Left renal cortex interstitium (tissue), 4 donors: ENCODE results near the gene VPS52. TPM values are rescaled to one million over a fixed set of nuclear protein-coding genes. Genes with fewer than 3 reads are reported as not detected.
"Not testable (repeated sequence)": the region's sequence is repeated elsewhere in the genome, so short reads cannot be mapped to it uniquely, and the experiment has no call there.

Experiments used
- DNase-seq, 4 donors: peaks; one replicate each; pipeline ENCODE4 v3.0.0-alpha.2; 2013; ENCODE audit warnings: low read depth in 4 of 4, low spot score in 2 of 4, missing footprints in 1 of 4
- polyA plus RNA-seq, 4 donors: library from polyadenylated mRNA; unstranded; fragments of 120-200 nt; gene quantifications; one replicate each; pipeline ENCODE4 v1.2.1, GENCODE V29; 2013; ENCODE audit not compliant: insufficient read length in 4 of 4

VPS52 gene
- polyA plus RNA-seq, 4 donors: 59.5 to 98.7 (median 77.5) TPM

DNA sequence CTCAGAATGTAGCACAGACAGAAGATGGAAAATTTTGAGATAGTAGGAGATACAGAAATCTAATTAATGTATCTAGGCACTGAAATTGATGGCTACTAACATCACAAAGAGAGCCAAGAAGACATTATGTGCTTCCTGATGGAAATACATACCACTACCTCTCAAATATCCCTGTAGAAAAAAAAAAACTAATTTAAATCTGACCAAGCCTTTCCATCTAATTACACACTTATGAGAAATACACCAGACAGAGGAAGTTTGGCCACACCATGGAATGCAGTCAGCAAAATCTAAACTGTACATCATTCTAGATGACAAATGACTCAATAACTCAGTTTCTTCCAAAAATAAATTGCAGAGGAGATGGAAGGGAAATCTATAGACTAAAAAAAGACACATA, 18.9 kb downstream of the VPS52 start:
- DNase-seq: no peak

- no peak for DNase-seq
Observed at GRCh38 chr6:33251395-33252012, 20.2 kb downstream of the VPS52 start.

DNA sequence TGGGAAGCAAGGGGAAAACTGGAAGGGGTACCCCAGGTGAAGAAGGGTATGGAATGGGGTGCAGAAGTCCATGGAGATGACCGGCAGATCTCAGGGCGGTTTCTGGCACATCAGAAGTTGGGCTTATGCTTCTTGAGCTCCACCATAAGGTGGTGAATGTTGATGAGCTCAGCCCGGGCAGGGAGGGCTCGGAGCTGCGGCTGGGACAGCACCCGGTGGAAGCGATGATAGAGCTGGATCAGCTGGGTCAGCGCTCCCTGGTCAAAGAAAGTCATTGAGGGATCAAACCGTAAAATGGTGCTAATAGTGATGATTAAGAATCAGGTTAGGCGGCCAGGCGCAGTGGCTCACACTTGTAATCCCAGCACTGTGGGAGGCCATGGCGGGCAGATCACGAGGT, 20.9 kb downstream of the VPS52 start:
- DNase-seq: no peak

DNA sequence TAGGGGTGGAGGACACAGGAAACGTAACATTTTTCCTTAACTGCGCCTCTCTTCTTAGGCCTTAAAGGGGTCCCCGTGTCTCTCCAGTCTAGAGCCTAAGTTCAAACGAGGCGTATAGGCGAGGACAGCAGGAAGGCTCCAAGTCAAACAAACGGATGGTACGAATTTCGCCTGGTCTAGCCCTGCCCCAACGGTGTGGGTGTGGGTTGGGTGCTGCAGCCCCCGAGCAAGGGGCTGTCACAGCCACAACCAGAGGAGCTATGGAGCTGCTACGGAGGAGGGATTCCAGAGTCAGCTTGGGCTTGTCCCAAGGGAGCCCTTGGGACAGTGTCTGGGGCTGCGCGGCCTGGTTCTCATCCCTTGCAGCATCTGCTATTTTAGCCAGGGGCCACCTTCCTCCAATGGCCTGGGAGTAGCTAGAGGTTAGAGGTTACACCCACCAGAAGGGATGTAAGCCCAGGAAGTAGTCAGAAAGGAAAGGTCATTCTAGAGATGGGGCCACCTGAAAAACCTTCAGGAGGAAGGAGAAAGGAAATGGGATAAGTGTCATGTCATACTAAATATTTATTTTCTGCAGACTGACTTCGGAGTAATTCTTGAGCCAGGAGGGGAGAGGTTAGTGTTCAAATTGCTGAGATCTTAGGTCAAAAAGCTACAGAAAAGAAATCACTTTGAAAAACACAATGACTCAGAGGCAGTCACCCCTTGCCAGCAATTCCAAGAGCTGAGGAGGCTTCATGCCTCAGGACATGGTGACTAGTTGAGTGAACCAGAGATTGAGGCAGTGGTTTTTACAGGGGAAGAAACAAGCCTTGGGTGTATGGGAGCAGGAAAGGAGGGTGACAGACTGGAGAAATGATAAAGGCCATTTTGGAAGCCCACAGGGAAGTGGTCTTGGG, 21.7 kb downstream of the VPS52 start:
- no peak for DNase-seq

DNA sequence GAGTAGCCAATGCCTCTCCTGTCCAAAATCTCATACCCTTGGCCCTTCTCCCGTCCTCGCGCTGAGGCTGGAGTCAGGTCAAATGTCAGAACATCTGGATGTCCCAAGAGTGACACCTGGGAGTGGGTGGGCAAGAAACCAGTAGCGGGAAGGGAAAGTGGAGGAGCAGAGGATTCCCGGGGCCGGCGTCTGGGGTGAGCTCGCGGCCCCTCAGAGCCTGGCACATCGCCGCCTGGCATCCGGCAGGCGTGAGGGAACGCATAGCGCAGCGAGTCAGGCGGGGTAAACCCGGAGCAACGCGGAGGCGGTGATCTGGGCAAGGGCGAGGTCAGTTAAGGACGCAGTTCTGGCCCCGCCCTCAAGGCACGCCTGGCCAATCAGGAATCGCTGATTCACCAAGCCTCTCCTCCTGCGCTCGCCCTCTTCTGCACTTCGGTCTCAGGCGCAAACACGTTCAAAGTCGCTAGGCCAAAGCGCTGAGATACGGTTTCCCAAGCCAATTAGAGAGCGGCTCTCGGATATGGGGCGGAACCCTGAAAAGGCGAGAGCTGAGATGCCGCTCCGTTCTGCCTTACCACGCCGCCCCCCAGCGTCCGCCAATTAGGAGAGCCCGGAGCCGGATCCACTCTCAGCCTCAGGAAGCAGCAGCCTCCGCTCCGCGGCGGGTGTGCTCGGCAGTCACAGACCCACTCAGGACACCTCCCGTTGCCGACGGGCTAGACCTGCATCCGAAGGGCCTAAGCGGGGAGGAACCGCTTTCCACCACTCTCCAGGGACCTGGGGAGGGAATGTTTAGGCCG, 22.5 kb downstream of the VPS52 start:
- DNase-seq: peak; percentile 89 to 96 (median 94)

GRCh38 chr6:33248643-33248931, 23.1 kb downstream of the VPS52 start:
- peak in 1 of 4 donors; percentile 36 for DNase-seq

DNA sequence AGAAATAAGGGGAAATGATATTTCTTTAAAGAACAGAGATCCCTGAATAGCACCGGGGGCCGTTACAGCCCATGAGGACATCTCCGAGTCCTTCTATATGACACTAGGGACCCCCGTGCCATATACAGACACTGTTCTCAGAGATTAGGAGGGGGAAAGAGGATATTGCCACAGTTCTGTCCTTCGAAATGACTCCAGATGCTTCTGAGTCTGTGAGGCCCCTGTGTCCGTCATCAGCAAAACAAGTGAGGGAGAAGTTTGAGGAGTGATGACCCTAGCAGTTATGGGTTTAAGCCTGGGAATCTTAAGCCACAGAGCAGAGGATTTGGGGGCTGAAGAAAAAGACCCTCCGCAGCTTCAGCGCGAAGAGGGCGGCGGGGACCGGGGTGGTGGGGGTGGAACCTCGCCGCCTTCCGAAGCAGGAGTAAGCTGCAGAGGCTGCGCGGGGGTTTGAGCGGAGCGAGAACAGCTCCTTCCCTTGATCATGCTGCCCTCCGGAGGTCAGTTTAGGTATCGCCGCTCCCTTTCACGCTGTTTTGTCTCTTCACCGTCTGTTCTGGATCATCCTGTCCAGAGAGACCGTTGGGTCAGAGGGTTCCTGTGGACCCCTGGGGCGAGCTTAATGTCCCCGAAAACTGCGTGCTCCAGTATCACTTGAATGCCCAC, 23.6 kb downstream of the VPS52 start:
- peak; percentile 79 to 90 (median 84) for DNase-seq

DNA sequence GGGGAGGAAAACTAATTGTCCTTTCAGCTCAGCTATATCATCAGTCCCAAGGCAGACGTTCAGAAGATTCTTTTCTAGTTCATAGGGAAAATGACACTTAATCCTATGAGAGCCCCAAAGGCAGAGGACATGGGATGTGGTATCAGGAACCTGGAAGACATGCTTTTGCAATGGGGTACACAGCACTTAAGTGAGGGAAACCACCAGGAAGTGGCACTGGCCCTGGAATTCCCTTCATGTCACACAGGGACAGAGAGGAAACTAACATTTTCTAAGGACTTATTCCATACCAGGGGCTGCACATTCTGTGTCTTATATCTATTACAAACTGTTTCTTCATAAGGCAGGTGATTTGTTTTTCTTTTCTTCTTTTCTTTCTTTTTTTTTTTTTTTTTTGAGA, 28.2 kb downstream of the VPS52 start:
- DNase-seq: no peak

DNA sequence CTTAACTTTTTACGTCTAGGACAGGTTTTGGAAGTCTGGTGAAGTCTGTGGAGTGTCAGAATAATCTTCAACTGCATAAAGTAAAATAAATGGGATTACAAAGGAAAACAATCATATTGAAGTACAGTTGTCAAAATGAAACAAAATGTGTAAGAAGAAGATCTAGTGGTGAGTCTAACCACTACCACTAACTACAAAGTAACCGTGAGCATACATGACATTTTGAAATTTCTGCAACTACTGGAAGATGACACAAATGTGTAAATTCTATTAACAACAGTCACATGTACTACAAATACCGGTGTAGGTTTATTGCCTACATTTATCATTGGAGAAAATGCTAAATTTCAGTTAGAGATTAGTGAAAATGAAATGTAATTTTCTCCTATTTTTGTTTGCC, 29.7 kb downstream of the VPS52 start:
- no peak for DNase-seq

- no peak for DNase-seq
Observed at GRCh38 chr6:33237741-33238140, 33.9 kb downstream of the VPS52 start.

DNA sequence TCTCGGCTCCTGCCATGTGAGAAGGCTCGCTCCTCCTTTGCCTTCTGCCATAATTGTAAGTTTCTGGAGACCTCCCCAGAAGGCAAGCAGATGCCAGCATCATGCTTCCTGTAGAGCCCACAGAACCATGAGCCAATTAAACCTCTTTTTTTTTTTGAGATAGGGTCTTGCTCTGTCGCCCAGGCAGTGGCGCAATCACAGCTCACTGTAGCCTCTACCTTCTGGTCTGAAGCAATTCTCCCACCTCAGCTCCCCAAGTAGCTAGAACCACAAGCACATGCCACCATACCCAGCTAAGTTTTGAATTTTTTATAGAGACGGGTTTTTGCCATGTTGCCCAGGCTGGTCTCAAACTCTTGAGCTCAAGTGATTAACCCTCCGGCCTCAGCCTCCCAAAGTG, 34.8 kb downstream of the VPS52 start:
- no peak for DNase-seq

GRCh38 chr6:33236328-33236727, 35.3 kb downstream of the VPS52 start:
- DNase-seq: no peak

GRCh38 chr6:33235221-33235634, 36.4 kb downstream of the VPS52 start:
- peak in 1 of 4 donors; percentile 37 for DNase-seq

DNA sequence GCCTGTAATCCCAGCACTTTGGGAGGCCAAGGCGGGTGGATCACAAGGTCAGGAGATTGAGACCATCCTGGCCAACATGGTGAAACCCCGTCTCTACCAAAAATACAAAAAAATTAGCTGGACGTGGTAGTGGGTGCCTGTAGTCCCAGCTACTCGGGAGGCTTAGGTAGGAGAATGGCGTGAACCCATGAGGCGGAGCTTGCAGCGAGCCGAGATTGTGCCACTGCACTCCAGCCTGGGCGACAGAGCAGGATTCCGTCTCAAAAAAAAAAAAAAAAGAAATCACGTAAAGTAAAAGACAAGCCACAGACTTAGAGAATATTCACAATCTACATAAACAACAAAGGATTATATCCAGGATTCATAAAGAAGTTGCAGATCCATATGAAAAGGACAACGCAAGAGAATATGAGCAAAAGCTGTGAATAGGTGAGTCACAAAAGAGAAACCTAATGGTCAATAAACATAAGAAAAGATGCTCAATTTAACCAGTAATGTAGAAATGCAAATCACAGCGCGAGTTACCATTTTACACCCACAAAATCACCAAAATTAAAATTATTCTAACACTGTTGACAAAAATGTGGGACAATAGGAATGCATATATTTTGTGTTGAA, 45.1 kb downstream of the VPS52 start:
- not testable (repeated sequence) for DNase-seq

DNA sequence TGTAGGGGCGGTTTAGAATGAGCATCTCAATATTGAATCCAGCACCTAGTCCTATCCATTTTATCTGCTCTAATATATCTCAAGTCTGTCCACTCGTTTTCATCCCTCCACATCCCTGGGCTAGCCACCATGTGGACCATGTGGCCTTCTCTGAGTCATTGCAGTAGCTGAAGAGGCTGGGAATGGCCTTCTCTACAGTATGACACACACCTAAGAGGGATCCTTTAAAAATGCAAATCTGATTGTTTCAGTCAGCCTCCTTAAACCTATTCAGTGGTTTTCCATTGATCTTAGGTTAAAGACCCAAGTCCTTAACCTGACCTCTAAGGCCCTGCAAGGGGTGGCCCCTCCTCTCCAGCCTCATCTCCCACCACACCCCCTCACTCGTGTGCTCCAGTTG, 54.0 kb downstream of the VPS52 start:
- DNase-seq: no peak

DNA sequence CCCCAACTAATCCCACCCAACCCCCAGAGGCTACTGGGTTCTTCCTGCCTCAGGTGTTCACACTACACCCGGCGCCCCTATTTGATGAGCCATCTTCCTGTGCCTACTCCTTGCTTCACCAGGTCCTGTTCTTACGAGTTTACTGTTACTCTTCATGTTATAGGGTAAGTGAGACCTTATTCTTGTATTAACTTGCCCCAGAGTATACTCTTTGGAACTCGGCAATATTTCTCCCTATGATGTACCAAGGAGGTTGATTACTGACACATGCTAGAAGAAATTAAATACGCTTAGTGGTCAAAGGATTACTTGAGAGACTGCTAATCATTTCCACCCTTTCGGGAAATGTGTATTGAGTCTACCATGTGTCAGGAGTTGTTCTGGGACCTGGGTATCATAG, 54.4 kb downstream of the VPS52 start:
- no peak for DNase-seq

DNA sequence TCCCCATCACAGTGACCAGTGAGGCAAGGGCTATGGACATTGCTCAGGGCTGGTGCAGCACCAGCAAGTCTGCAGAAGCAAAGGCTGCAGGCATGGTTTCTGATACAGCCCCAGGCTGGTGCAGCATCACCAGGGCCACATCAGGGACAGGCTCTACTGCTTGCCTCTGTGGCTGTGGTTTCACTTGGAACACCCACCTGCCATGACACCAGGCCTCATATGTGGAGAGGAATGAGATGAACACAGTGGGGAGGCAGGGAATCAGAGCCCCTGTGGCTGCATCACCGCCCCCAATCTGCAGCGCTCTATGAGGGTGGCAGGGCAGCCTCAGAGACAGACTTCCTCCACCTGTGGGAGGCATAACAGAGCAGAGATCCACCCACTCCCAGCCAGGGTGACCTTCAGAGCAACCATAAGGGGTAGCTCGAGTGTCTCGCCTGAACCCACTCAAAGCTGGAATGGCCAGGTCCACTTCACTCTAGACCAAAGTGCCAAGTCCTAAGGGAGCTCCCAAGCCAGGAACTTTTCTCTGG, 55.5 kb downstream of the VPS52 start:
- no peak for DNase-seq

GRCh38 chr6:33215271-33216116, 56.2 kb downstream of the VPS52 start:
- DNase-seq: no peak

DNA sequence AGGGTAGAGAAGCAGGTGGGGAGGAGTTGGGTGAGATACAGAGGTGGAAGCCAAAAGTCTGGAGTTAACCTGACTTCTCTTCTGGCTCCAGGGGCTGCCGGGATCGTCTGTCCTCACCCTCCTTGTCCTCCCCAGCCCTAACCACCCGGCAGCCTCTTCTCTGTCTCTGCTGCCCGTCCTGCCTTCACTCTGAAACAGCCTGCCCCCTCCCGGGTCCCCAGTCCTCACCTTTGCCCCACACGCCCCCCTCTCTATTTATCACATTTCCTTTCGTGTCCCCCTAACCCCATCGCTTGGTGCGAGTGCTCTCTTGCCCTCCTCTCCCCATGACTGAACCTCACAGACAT, 57.7 kb downstream of the VPS52 start:
- DNase-seq: no peak
